GM10266 (cell line): ENCODE data around the gene HHATL.

ENCODE experiments used
- DNase-seq: peaks from one replicate; pipeline ENCODE4 v3.0.0; 2012; ENCODE audit errors: extremely low spot score
- CTCF ChIP-seq: IDR thresholded peaks from 2 replicates; pipeline ENCODE4 v1.5.1; 2012; ENCODE audit warnings: mild to moderate bottlenecking, low read depth; ENCODE audit not compliant: control insufficient read depth, insufficient read depth; ENCODE audit errors: missing control alignments

HHATL gene

GRCh38 chr3:42696356-42697288, 6.0 kb downstream of the HHATL start:
- no peak for TF ChIP-seq CTCF
- DNase-seq: no peak

GRCh38 chr3:42694366-42694765, 8.2 kb downstream of the HHATL start:
- TF ChIP-seq CTCF: no peak
- no peak for DNase-seq

- DNase-seq: no peak
- no peak for TF ChIP-seq CTCF
These were observed 9.1 kb downstream of the HHATL start for GRCh38 chr3:42693530-42693930.

- TF ChIP-seq CTCF: no peak
- DNase-seq: no peak
These were observed 9.7 kb downstream of the HHATL start for GRCh38 chr3:42692667-42693529.

GRCh38 chr3:42691816-42692666, 10.6 kb downstream of the HHATL start:
- DNase-seq: no peak
- no peak for TF ChIP-seq CTCF

GRCh38 chr3:42690766-42691680, 11.6 kb downstream of the HHATL start:
- no peak for DNase-seq
- no peak for TF ChIP-seq CTCF
